H1 (cell line): ENCODE results near the gene PRKAA1. TPM values are rescaled to one million over a fixed set of nuclear protein-coding genes. Genes with fewer than 3 reads are reported as not detected.

ENCODE experiments used
- CTCF ChIA-PET: fragments of 300-600 bp; sonication (Branson Sonifier 250); formaldehyde crosslinking; loops from one replicate; lab custom pipeline; 2021; ENCODE audit not compliant: partially characterized antibody; lab: Charles Lee
- POLR2A ChIA-PET: fragments of 300-600 bp; sonication (Branson Sonifier 250); formaldehyde crosslinking; loops from one replicate; lab custom pipeline; 2021; ENCODE audit warnings: inconsistent platforms; ENCODE audit not compliant: partially characterized antibody; lab: Charles Lee
- DNase-seq, 2 experiments: peaks; one replicate each; pipeline versions ENCODE4 v3.0.0 to v3.0.0-alpha.2; 2010 to 2022; ENCODE audit warnings: low spot score in 2 of 2, low read depth in 1 of 2, mixed read lengths in 1 of 2
- FAIRE-seq: peaks from 2 replicates; lab custom pipeline; 2011; peaks lifted over from hg19 to GRCh38; lab: Jason Lieb, UNC
- H2AFZ ChIP-seq: 2 replicates; pipeline ENCODE4 v1.8.1; 2012; ENCODE audit warnings: low read length, inconsistent platforms
- H2AK5ac ChIP-seq: 2 replicates; pipeline ENCODE4 v1.6.1; 2013; ENCODE audit warnings: low read depth, low read length
- H2BK120ac ChIP-seq: replicated peaks from 2 replicates; pipeline ENCODE3; 2013; ENCODE audit warnings: low read depth, low read length, inconsistent platforms
- H2BK12ac ChIP-seq: 2 replicates; pipeline ENCODE4 v1.6.1; 2013; ENCODE audit warnings: low read depth, low read length
- H2BK15ac ChIP-seq: 2 replicates; pipeline ENCODE4 v1.6.1; 2013; ENCODE audit warnings: low read length
- H2BK20ac ChIP-seq: 2 replicates; pipeline ENCODE4 v1.6.1; 2013; ENCODE audit warnings: low read length
- H2BK5ac ChIP-seq: 2 replicates; pipeline ENCODE4 v1.6.1; 2013; ENCODE audit warnings: low read depth, low read length
- H3K14ac ChIP-seq: 2 replicates; pipeline ENCODE4 v1.6.1; 2013; ENCODE audit warnings: inconsistent platforms; ENCODE audit not compliant: insufficient read length
- H3K18ac ChIP-seq: 2 replicates; pipeline ENCODE4 v1.6.1; 2013; ENCODE audit warnings: low read length; ENCODE audit errors: extremely low read depth
- H3K23ac ChIP-seq: 2 replicates; pipeline ENCODE4 v1.6.1; 2013; ENCODE audit warnings: inconsistent platforms; ENCODE audit not compliant: insufficient read length
- H3K23me2 ChIP-seq: 2 replicates; pipeline ENCODE4 v1.6.1; 2013; ENCODE audit warnings: low read depth, low read length
- H3K27ac ChIP-seq: 2 replicates; pipeline ENCODE4 v1.6.1; 2011; ENCODE audit warnings: low read depth, low read length, inconsistent platforms
- H3K27me3 ChIP-seq, 4 experiments: replicated peaks in 1 of 4; 1 replicate in 1 of 4; 2 replicates in 3 of 4; pipeline versions ENCODE4 v1.6.1 to v1.8.1; 2011 to 2013; ENCODE audit warnings: low read length in 3 of 4, mild to moderate bottlenecking in 3 of 4, inconsistent platforms in 2 of 4, mixed read lengths in 2 of 4, moderate library complexity in 1 of 4; ENCODE audit not compliant: control insufficient read depth in 3 of 4, insufficient read depth in 3 of 4; ENCODE audit errors: extremely low read depth in 1 of 4
- H3K36me3 ChIP-seq, 4 experiments: 2 replicates each; pipeline versions ENCODE4 v1.6.1 to v1.8.1; 2011 to 2013; ENCODE audit warnings: mild to moderate bottlenecking in 4 of 4, low read length in 3 of 4, moderate library complexity in 2 of 4, control low read depth in 1 of 4, inconsistent platforms in 1 of 4; ENCODE audit not compliant: insufficient read depth in 4 of 4, control insufficient read depth in 2 of 4
- H3K4ac ChIP-seq: replicated peaks from 2 replicates; pipeline ENCODE3; 2013; ENCODE audit warnings: low read length, low read depth, mixed read lengths, inconsistent platforms; ENCODE audit not compliant: insufficient read length
- H3K4me1 ChIP-seq, 4 experiments: replicated peaks in 1 of 4; 1 replicate in 1 of 4; 2 replicates in 3 of 4; pipeline versions ENCODE4 v1.6.1 to v1.8.1; 2011 to 2013; ENCODE audit warnings: low read length in 3 of 4, inconsistent platforms in 2 of 4, mixed read lengths in 1 of 4; ENCODE audit not compliant: insufficient read depth in 4 of 4, control insufficient read depth in 3 of 4
- H3K4me2 ChIP-seq, 2 experiments: 2 replicates each; pipeline versions ENCODE4 v1.6.1 to v1.8.1; 2011 to 2013; ENCODE audit warnings: low read depth in 2 of 2, low read length in 2 of 2, control low read depth in 1 of 2, inconsistent platforms in 1 of 2, mild to moderate bottlenecking in 1 of 2; ENCODE audit not compliant: insufficient read depth in 1 of 2
- H3K4me3 ChIP-seq, 4 experiments: fragments of 200-600, 300-600 bp in 1 of 4; sonication (generic), shearing (Covaris generic), sonication (Bioruptor Twin) in 1 of 4; 2 replicates each; pipeline versions ENCODE4 v1.5.1 to v1.8.1; 2011 to 2016; ENCODE audit warnings: low read length in 4 of 4, low read depth in 3 of 4, control low read depth in 2 of 4, inconsistent platforms in 2 of 4, mild to moderate bottlenecking in 2 of 4, mixed read lengths in 1 of 4, moderate library complexity in 1 of 4; ENCODE audit not compliant: insufficient read depth in 2 of 4; ENCODE audit errors: extremely low read depth in 1 of 4
- H3K56ac ChIP-seq: replicated peaks from 2 replicates; pipeline ENCODE3; 2013; ENCODE audit warnings: low read depth, mild to moderate bottlenecking, mixed read lengths, low read length, inconsistent platforms; ENCODE audit not compliant: insufficient read length
- H3K79me1 ChIP-seq: 2 replicates; pipeline ENCODE4 v1.6.1; 2013; ENCODE audit warnings: low read depth, low read length, control low read depth
- H3K79me2 ChIP-seq, 2 experiments: 2 replicates each; pipeline versions ENCODE4 v1.6.1 to v1.8.1; 2012 to 2013; ENCODE audit warnings: low read length in 2 of 2, mild to moderate bottlenecking in 2 of 2, inconsistent platforms in 1 of 2; ENCODE audit not compliant: insufficient read depth in 2 of 2, control insufficient read depth in 1 of 2
- H3K9ac ChIP-seq, 4 experiments: replicated peaks in 1 of 4; 1 replicate in 1 of 4; 2 replicates in 3 of 4; pipeline versions ENCODE4 v1.6.1 to v1.8.1; 2011 to 2013; ENCODE audit warnings: low read depth in 3 of 4, low read length in 3 of 4, control low read depth in 2 of 4, mild to moderate bottlenecking in 2 of 4, moderate library complexity in 2 of 4, inconsistent platforms in 1 of 4; ENCODE audit errors: extremely low read depth in 1 of 4
- H3K9me3 ChIP-seq, 2 experiments: 2 replicates each; pipeline versions ENCODE4 v1.6.1 to v1.8.1; 2012 to 2013; ENCODE audit warnings: mild to moderate bottlenecking in 2 of 2, moderate library complexity in 2 of 2, control low read depth in 1 of 2, inconsistent platforms in 1 of 2, low read depth in 1 of 2, low read length in 1 of 2, mixed read lengths in 1 of 2; ENCODE audit not compliant: insufficient read depth in 2 of 2
- H4K20me1 ChIP-seq, 2 experiments: replicated peaks in 1 of 2; 2 replicates each; pipeline versions ENCODE3 to v1.8.1; 2011 to 2013; ENCODE audit warnings: inconsistent platforms in 2 of 2, low read length in 2 of 2, mild to moderate bottlenecking in 1 of 2; ENCODE audit not compliant: insufficient read depth in 2 of 2, control insufficient read depth in 1 of 2
- H4K5ac ChIP-seq: 2 replicates; pipeline ENCODE4 v1.6.1; 2013; ENCODE audit warnings: low read length, low read depth, mixed read lengths, inconsistent platforms; ENCODE audit not compliant: insufficient read length
- H4K8ac ChIP-seq: 2 replicates; pipeline ENCODE4 v1.8.0; 2013; ENCODE audit warnings: mild to moderate bottlenecking, moderate library complexity, low read length, inconsistent platforms; ENCODE audit not compliant: insufficient read depth; ENCODE audit errors: extremely low read depth
- H4K91ac ChIP-seq: replicated peaks from 2 replicates; pipeline ENCODE3; 2013; ENCODE audit warnings: low read length, mixed read lengths, inconsistent platforms; ENCODE audit not compliant: insufficient read length
- EP300 ChIP-seq, 2 experiments: IDR thresholded peaks; 1 replicate in 1 of 2; 2 replicates in 1 of 2; pipeline ENCODE4 v1.6.1; 2011 to 2012; ENCODE audit warnings: low read depth in 2 of 2, low read length in 2 of 2, mild to moderate bottlenecking in 2 of 2, borderline replicate concordance in 1 of 2, inconsistent platforms in 1 of 2, moderate library complexity in 1 of 2
- SIRT6 ChIP-seq: IDR thresholded peaks from one replicate; pipeline ENCODE4 v1.7.1; 2012; ENCODE audit warnings: low read length, inconsistent platforms
- SIX5 ChIP-seq: IDR thresholded peaks from 2 replicates; pipeline ENCODE4 v1.6.1; 2011; ENCODE audit warnings: mild to moderate bottlenecking, low read depth, low read length
- SP2 ChIP-seq: IDR thresholded peaks from 2 replicates; pipeline ENCODE4 v1.6.1; 2012; ENCODE audit warnings: mild to moderate bottlenecking, low read length, inconsistent platforms
- polyA plus RNA-seq, 7 experiments: library from polyadenylated mRNA; depleted of rRNA in 3 of 7; stranded (reverse) in 5 of 7; unstranded in 2 of 7; fragments of >200 nt in 5 of 7; fragments of 200-250 nt in 2 of 7; gene quantifications; 1 replicate in 5 of 7; 2 replicates in 1 of 7; 4 replicates in 1 of 7; pipeline versions ENCODE4 v1.2.1 to v1.2.3, GENCODE V29; 2011 to 2013; ENCODE audit warnings: missing spikeins in 2 of 7, mixed read lengths in 2 of 7
- total RNA-seq: library from RNA; stranded (reverse); fragmentation: NEBNext Ultra II Directional; extraction: Animal tissue kit (Norgen Biotek cat#: 25700); gene quantifications from 2 replicates; pipeline ENCODE4 v1.2.1, GENCODE V29; 2021

PRKAA1 gene
- total and polyA plus RNA-seq, 2 of the 8 experiments (the other 6 are each of a cell fraction or from before 2014, with no cell fraction given), result 10.4 to 33.1 TPM

DNA sequence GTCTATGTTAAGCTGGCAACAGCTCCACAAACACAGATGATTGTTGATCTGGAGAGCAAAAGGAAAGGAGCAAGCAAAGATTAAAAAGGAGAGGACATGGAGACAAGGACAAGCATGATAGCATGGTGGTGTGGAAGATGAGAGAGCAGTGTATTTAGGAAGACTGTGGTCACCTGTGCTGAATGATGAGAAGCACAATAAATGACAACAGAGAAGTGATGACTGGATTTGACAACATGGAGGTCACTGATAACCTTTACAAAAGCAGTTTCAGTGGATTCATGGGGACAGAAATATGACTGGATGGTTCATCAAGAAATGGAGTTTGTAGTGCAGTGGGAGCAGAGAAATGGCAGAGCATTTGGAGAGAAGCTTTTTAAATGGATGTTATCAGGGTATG lies 62.6 kb downstream of the PRKAA1 start:
- H2BK120ac ChIP-seq, result no peak overlapping the region
- no peak overlapping the region for H3K4ac ChIP-seq
- H3K79me2 ChIP-seq, result no peaks in the 10 kb centered on the region
- H3K14ac ChIP-seq, result no peak overlapping the region
- H3K23ac ChIP-seq, result no peak overlapping the region
- DNase-seq (no peak), FAIRE-seq (no peak)
- H3K56ac ChIP-seq, result no peak overlapping the region
- no peaks in the 10 kb centered on the region for H3K27me3 ChIP-seq
- TF ChIP-seq SIRT6 (no peak), EP300 (IDR thresholded peaks at IDR 0.05; ENCODE audit: borderline replicate concordance in 1 of 2, low read depth in 2 of 2, low read length in 2 of 2) (no peak), SP2 (no peak), SIX5 (no peak)
- ChIA-PET POLR2A (no interaction called here), CTCF (interaction anchor here (0.9 to 2.6 kb wide), 13 partner anchors 11 to 1158 kb away, joined by 3 to 15 read pairs (median 4); no protein-coding TSS in a partner anchor)
- H3K4me2 ChIP-seq, result no peak overlapping the region
- H2BK15ac ChIP-seq, result no peak overlapping the region
- no peaks in the 10 kb centered on the region for H4K20me1 ChIP-seq
- H3K18ac ChIP-seq, result no peak overlapping the region
- no peak overlapping the region for H2BK20ac ChIP-seq
- no peaks in the 10 kb centered on the region for H3K4me1 ChIP-seq
- no peak overlapping the region for H3K4me3 ChIP-seq
- H3K79me1 ChIP-seq, result no peaks in the 10 kb centered on the region
- H3K9ac ChIP-seq, result no peak overlapping the region
- no peak overlapping the region for H4K91ac ChIP-seq
- H3K36me3 ChIP-seq, result no peaks in the 10 kb centered on the region; a peak in 1 of 8 replicates
- H3K23me2 ChIP-seq, result no peaks in the 10 kb centered on the region
- no peak overlapping the region; the same call in 1 of the 2 replicates for H2AK5ac ChIP-seq
- H4K5ac ChIP-seq, result no peak overlapping the region
- no peak overlapping the region for H2BK5ac ChIP-seq
- H3K9me3 ChIP-seq, result no peaks in the 10 kb centered on the region
- H2BK12ac ChIP-seq, result no peak overlapping the region
- no peak overlapping the region for H4K8ac ChIP-seq
- H3K27ac ChIP-seq, result no peak overlapping the region
- H2AFZ ChIP-seq, result no peak overlapping the region
